ENCODE results near the gene IER3. TPM values are rescaled to one million over a fixed set of nuclear protein-coding genes. Genes with fewer than 3 reads are reported as not detected.

IER3 gene
- total and polyA plus RNA-seq, 9 of the 15 experiments (the other 6 are each of a cell fraction or from before 2014, with no cell fraction given) = 1.5 to 30.0 (median 11.5) TPM

GRCh38 chr6:30781743-30782424 lies 37.5 kb upstream of the IER3 start (continued):
- TF ChIP-seq MGA (IDR thresholded peaks at IDR 0.05) (peak; percentile 92), NRF1 (conservative IDR thresholded peaks at IDR 0.05 in 1 of 2, IDR thresholded peaks at IDR 0.05 in 1 of 2) (peak; percentile 5 to 41; a peak in 1 of 4 replicates), ZNF609 (CRISPR knock-in tag; IDR thresholded peaks at IDR 0.05; ENCODE audit: borderline replicate concordance) (no peak), RUNX1 (IDR thresholded peaks at IDR 0.05; ENCODE audit: low read depth) (no peak), DLX4 (CRISPR knock-in tag; IDR thresholded peaks at IDR 0.05) (no peak), TCF3 (CRISPR knock-in tag; IDR thresholded peaks at IDR 0.05) (peak; percentile 71), ZNF644 (tag; IDR thresholded peaks at IDR 0.05; ENCODE audit: low read depth) (peak; percentile 90), ZC3H4 (CRISPR knock-in tag; IDR thresholded peaks at IDR 0.05; ENCODE audit: borderline replicate concordance) (no peak), SOX6 (IDR thresholded peaks at IDR 0.05) (peak; percentile 56; the same call in 1 of the 2 replicates), SETDB1 (IDR thresholded peaks at IDR 0.05; ENCODE audit: low read length) (no peak)
